IPS-NIHi11 (cell line): ENCODE measurements around the gene NLGN2.

ENCODE experiments used
- DNase-seq: peaks from one replicate; pipeline ENCODE4 v3.0.0; 2012; ENCODE audit warnings: mixed read lengths, low spot score

NLGN2 gene

DNA sequence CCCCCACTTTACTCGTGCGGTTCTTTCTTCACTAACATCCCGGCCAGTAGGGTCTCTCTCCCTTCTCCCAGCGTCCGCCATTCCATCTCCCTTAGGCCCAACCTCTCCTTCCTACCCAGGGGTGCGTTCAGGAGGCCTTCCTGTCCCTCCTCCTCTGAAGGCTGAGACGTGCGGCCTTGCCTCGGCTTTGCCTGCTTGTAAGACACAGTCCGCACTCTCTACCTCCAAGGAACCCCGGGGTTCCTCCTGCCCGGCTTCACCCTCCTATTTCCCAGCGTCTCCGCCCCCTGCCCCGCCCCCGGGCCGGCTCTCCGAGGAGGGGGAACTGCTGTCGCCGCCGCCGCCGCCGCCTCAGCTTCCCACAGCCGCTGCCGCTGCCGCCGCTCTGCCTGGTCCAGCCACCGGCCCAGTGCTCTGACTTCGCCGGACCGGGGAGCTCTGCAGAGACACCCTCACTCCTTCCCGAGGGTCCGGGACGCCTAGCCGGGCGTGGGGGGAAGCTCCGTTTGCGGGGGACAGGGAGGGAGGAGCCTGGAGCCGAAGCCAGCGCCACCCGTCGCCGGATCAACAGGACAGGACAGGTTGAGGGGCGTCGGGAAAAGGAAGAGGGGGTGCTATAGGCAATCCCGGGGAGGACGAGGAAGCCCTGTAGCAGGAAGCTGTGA lies 30.4 kb downstream of the NLGN2 start:
- DNase-seq: no peak

DNA sequence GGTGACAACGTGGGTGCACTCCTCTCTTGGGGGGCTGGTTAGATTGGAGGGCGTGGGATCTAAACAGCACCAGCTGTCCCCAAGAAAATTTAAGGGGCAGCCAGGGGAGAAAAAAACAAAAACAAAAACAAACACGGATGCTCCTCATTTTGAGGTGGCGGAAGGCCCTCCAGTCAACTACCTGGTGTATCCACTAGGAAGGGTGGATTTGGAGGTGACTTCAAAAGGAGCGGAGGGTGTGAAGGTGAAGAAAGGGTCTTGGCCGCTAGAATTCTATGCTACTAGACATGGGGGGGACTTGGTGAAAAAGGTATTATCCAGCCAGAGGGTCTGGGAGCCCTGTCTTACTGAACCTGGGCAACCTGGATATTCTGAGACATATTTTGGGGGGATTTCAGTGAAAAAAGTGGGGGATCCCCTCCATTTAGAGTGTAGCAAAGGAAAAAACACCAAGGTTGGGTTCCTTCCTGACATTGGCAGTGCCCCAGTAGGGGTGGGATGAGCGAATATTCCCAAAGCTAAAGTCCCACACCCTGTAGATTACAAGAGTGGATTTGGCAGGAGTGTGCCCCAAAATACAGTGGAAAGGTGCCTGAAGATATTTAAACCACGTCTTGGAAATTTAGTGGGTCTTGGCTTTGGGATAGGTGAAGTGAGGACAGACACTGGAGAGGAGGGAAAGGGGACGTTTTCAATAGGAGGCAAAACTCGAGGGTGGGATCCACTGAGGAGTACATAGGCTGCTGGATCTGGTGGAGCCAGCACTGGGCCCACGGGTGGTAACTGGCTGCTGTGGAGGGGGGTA lies 31.2 kb downstream of the NLGN2 start:
- DNase-seq: no peak

DNA sequence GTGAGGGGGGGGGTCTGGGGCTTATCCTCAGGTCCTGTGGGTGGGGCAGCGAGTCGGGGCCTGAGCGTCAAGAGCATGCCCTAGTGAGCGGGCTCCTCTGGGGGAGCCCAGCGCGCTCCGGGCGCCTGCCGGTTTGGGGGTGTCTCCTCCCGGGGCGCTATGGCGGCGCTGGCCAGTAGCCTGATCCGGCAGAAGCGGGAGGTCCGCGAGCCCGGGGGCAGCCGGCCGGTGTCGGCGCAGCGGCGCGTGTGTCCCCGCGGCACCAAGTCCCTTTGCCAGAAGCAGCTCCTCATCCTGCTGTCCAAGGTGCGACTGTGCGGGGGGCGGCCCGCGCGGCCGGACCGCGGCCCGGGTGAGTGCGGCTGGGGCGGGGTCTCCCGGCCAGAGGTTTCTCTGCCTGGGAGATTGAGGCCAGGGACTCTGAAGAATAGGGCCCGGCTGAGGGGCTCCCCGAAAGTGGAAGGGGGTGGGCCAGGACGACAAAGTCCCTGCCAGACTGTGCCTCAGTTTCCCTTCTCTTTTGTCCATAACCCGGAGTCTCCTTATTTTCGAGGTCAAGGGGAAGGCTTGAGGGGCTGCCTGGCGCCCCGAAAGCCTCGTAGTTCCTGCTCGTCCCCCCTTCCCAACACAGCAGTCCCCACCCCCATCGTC lies 31.9 kb downstream of the NLGN2 start, which contains the start of gene FGF11:
Gene FGF11, plus strand, starts transcription at position 51 of the 651 bp plus-strand sequence. Its CDS starts 109 bp downstream, at position 160.
- DNase-seq: no peak

DNA sequence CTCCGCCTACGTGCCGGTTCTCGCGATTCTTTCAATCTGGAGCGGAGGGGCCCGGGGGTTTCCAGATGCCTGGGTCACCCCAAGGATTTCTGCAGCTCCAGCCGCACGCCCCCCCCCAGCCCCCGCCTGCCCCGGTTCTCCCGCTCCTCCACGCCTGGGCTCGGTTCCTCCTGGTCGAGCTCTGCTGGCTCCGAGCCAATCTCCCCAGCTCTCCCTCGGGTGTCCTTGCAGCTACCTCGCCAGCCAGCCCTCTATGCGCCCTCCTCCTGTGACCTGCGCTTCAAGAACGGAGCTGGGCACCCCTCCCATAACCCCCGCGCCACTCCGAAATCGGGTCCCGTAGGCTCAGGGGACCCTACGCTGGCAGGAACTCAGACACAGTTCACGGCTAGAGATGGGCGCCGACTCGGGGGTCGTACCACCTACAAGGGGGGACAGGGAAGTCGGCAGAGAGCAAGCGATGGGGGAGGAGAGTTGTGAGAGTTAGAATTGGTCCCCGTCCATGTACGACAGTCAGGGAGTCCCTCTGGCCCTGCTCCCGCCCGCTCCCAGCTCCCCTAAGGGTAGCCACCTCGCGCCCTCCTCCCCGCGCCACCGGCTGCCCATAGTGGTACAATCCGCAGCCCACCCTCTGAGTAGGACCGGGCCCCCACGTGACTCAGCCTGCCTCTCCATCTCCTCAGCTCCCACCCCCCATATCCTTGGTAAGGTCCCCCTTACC lies 32.6 kb downstream of the NLGN2 start:
- no peak for DNase-seq

DNA sequence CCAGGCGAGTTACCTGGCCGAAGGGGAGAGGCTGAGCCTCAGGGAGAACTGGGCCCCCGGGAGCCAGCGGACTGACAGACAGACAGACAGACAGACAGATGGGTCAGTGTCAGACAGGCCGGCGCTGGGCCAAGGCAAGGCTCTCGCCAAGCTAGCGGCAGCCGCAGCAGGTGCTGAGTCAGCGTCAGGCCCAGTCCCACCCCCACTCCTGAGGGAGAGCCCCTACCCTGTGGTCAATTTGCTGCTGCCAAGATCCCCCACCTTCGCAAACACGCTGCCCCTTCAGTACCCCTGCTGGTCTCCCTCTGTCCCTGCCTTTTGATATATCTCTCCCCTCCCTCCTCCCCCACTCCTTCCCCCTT lies 33.2 kb downstream of the NLGN2 start:
- no peak for DNase-seq

DNA sequence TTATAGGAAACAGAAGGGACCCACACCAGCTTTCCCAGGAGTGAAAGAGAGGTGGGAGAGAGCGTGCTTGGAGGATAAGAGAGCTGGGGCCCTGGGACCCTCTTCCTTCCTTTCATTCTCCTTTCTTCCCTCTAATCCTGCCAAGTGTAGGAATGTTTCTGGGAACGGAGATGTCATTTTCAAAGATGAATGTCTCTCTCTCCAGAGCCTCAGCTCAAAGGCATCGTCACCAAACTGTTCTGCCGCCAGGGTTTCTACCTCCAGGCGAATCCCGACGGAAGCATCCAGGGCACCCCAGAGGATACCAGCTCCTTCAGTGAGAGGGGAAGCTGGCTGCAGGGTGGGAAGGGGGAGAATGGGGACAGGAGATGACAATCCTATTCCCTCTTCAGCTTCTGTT lies 33.6 kb downstream of the NLGN2 start:
- no peak for DNase-seq

DNA sequence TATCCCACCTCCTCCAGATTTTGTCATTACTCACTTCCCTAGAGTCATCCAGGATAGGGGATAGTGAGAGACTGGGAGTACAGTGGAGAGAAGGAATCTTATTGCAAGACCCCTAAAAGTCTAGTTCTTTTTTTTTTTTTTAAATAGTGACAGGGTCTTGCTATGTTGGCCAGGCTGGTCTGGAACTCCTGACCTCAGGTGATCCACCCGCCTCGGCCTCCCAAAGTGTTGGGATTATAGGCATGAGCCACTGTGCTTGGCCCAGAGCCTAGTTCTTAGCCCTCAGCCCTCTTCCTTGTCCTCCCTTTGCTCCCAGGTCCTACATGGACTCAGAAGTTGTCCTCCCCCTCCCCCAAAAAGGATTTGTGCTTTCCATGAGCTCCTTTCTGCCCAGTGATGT lies 34.5 kb downstream of the NLGN2 start:
- no peak for DNase-seq

DNA sequence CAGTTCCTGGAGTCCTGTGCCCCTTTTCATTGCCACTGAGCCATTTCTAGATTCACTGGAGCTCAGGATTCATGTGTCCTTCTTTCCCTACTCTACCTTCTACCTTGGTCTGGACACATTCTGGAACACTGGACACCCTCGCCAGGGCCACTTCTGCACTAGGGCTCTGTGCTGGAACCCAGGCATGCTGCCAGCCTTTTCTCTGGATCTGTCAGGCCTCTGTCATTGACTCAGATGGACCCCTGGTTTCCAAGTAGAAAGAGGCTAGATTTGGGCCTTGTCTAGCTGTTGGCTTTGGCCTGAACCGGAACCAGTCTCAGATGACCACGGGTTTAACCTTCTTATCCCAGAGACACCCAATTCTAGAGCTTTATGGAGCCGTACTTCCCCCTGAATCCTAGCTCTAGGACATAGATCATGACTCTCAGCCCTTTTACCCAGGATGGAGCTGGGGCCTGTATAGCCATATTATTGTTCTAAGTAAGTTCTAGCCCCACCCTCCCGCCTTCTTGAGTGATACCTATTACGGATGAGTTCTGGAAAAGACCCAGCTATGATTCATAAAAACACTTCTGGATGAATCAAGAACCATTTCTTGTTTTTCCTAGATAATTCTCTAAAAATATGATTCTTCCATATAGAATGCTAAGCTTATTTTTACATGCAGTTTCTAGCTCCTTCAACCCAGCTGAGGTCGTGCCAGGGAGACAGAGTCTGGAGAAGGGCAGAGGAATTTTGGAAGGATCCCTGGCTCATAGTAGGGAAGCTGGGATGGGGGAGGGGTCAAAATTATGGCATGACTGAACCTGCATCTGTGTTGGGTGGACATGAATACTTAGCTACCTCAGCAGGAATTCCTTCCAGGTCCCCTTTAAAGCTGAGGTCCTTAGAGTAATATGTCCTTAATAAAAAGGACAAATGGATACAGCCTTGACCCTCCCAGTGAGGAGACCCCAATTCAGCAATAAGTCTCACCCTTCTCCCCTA lies 36.1 kb downstream of the NLGN2 start:
- DNase-seq: no peak

DNA sequence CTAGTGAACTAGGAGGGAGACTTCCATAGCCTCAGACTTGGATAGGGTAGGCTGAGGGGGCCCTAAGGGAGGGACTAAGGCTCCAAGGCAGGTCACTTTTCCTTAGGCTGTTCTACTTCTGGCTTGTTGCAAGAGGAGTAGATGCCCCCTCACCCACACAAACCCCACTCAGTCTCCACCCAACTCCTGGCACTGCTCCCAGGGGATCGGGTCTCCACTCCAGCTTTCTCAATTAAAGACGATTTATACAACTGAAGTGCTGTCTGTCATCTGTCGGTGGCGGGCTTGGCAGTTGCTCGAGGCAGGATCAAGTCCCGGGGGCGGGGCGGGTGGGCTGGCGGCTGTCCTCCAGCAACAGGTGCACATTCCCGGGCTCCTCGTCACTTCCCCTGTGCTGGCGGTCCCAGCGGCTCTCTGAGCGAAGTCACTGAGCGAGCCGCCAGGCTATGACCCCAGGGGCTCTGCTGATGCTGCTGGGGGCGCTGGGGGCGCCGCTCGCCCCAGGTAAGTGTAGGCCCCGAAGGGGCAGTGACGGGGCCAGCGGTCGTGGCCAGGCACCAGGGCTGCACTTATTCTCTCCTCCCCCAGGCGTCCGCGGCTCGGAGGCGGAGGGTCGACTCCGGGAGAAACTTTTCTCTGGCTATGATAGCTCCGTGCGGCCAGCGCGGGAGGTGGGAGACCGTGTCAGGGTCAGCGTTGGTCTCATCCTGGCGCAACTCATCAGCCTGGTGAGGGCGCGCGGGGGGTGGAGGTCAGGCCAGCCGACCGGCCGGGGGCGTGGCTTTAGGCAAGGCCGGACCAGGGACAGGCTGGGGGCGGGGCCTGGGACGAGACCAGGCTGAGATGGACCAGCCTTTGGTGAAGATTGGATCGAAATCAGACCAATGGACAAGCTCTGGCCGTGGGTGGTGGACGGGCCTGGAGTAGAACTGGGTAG lies 37.3 kb downstream of the NLGN2 start, which contains the start of gene CHRNB1:
Gene CHRNB1, plus strand, starts transcription at position 380 of the 937 bp plus-strand sequence. Its CDS starts 67 bp downstream, at position 447.
- peak; percentile 91 for DNase-seq

DNA sequence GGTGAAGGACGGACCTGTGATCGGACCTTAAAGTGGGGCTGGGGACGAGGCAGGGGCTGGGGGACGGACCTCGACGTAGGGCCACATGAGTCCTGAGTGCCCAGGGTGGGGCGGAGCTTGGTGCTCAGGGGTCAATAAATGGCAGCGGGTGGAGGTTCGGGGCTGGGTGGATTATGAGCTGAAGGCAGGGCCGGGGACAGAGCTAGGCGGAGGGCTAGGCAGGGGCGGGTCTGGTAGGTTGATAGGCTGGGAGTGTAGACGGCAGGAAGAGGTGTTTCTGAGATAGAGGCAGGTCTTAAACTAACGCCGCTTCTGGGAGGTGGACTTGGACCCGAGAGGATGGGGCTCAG lies 37.9 kb downstream of the NLGN2 start:
- peak; percentile 88 for DNase-seq

DNA sequence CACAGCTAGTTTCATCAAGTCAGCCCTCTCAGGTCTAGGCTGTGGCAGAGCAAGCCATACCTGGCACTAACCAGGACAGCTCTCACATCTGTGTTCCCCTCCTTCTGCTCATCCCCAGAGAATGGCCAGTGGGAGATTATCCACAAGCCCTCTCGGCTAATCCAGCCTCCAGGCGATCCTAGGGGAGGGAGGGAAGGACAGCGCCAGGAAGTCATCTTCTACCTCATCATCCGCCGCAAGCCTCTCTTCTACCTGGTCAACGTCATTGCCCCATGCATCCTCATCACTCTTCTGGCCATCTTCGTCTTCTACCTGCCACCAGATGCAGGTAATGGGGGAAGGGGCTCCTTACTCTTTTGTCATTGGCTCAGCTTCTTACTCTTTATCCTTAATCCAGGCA lies 40.8 kb downstream of the NLGN2 start:
- DNase-seq: no peak

DNA sequence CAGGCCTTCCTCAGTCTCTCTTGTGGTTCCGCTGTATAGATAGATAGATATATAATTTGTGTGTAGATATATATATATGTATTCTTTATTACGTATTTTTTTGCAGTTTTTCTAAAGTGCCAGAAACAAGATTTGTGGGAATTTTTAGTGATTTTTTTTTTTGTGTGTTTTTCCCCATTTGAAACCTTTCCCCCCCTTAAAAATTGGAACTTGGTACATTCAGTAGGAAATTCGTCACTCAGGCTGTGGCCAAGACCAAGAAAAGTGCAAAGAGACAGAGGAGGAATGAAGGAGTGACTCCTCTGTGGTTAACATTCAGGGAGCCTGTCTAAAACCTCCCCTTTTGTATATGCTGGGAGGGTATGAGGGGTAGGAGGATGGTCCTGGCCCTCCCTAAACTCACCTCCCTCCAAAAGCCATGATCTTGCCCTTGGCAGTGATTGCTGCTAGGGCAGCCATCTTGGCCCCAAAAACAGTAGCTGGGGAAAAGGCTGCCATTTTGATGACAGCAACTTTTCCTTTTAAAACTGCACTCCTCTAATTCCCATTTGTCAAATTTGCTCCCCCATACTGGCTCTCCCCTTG lies 52.4 kb downstream of the NLGN2 start:
- no peak for DNase-seq

DNA sequence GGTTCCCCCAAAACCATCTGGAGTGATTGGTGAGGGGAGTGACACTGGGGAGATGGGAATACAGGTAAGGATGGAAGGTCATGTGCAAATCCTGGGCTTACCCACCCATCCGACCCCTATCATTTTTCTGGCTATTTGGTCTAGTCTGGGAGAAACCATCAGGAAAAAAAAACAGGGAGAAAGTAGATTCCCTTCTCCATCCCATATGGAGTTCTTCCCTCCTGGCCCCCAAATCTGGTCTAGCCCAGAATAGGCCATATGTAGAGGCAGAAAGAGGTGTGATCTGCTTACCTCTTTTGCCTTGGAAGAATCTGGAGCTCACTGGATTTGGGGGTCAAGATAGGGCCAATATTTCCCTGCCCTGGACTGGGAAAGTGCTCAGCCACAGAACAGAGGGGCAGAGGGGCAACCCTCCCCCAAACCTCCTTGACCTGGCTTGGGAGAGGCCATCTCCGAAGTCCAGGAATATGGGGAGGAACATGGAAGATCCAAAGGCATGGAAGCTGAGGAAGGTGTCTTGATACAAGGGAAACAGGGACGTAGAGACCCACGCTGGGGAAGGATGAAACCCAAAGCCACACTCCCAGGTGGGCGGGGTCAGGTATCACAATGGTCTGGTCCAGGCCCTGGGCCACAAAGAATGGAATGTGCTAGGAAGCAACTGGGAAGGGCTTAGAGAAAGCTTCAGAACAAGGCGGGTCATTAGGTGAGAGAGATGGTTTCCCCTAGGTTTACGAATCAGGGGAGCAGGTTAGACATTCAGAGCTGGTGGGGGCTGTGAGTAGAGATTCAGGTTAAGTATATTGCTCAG lies 53.4 kb downstream of the NLGN2 start:
- peak; percentile 69 for DNase-seq

DNA sequence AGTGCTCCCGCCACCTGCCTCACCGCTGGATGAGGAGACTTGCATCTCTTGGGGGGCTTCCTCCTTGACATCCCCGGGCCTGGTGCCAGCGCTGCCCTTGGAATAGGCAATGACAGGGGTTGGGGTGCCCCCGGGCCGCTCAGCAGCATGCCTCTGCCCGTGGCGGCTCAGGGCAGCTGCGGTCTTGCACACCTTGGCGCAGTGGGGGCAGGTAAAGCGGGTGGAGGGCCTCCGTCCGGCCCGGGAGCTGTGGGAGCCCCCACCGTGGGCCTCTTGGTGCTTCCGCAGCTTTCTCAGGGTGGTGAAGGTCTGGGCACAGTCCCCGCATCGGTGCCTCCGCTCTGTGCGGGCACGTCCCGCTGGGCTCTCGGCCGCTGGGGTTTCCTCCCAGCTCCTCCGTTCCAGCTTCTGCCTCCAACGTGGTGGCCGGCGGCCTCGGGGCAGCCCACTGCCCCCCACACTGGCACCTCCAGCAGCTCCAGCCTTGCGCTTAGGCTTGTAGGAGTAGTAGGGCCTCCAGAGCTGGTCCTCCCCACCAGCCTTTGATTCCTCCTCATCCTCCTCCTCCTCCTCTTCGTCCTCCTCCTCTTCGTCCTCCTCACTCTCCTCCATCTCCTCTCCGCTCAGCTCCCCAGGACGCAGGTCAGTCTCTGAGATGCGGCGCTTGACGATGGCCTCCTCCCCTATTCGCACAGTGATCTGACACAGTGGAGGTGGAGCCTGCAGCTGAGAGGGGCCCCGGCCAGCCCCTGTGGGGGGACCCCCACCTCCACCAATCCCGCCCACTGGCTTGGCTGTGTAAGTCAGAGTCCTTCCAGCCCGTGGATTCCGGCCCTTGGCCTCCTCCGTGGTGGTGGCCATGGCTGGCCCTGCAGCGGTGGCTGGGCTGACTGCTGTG lies 55.1 kb downstream of the NLGN2 start:
- no peak for DNase-seq

DNA sequence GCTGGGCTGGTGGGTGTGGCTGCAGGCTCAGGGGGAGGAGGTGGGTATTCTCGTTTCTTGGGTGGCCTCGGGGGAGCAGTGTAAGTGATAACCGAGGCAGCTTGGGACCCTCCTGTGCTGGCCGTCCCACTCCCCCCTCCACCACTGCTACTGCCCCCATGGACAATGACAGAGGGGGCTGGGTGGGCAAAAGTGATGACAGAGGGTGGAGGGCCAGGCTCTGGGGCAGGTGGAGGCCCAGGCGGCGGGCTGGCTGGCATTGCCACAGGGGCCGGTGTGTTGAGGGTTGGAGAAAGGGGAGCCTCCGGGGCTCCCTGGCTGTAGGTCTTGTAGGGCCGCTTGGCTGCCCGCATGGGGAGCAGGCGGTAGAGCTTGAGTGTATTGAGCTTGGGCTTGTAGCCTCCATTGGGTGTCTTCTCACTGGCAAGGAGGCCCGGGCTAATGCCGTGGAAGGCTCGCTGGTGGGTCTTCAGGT lies 55.8 kb downstream of the NLGN2 start:
- DNase-seq: no peak

DNA sequence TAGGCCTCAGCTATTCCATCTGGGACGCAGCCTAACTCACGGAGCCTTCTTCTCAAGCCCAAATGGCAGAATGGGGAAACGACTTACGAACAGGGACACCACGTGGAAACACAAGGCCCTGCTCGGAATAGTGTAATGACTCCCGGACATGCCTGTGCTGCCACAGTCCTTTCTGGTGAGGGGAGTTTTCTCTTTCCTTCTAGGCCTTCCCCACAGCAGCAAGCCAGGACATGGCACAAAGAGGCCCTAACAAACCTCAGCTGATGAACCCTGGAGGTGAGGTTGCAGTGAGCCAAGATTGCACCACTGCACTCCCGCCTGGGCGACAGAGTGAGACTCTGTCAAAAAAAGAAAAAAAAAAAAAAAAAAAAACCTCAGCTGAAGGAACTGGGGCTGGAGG lies 56.4 kb downstream of the NLGN2 start:
- no peak for DNase-seq

DNA sequence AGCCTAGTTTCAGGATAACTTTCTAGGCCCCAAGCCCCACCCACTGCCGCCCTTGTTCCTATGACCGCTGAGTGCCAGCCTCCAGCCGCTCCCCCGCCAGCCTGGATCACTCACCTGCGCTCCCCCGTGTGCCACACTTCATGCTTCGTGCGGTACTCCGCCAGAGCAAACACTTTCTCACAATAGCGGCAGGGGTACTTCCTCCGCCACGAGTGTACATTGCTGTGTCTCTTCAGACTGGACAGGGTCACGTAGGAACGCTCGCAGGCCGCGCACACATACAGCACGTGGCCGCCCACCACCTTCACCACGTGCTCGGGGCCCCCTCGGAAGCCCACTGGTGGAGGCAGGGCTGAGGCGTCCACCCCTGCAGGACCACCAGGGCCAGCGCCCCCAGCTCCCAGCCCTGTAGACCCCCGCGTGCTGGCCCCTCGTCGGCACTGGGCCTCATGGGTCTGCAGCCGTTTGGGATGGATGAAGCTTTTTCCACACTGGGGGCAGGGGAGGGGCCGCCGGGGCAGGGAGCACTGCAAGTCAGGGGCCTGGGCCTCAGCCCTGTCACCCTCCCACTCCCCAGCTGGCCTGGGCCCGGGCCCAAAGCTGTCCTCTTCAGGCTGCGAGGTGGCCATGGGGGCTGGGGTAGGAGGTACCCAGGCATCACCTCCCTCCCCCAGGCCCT lies 58.1 kb downstream of the NLGN2 start:
- no peak for DNase-seq
